Esophagus mucosa (tissue), 1 donor: ENCODE measurements around the gene TCF3. TPM values are rescaled to one million over a fixed set of nuclear protein-coding genes. Genes with fewer than 3 reads are reported as not detected.

Source experiments
- ATAC-seq: fragments of 200-7000 bp; cut with Tn5 transposase; one replicate; pipeline ENCODE4 v1.9.1; 2020
- total RNA-seq: library from RNA; stranded (reverse); gene quantifications from one replicate; pipeline ENCODE4 v1.2.4, GENCODE V29; 2023
- donor health status: DM: yes; HTN: yes; CAD: no.

Gene TCF3
- total RNA-seq, 1 donor from 2014 or later, result 39.5 TPM

DNA sequence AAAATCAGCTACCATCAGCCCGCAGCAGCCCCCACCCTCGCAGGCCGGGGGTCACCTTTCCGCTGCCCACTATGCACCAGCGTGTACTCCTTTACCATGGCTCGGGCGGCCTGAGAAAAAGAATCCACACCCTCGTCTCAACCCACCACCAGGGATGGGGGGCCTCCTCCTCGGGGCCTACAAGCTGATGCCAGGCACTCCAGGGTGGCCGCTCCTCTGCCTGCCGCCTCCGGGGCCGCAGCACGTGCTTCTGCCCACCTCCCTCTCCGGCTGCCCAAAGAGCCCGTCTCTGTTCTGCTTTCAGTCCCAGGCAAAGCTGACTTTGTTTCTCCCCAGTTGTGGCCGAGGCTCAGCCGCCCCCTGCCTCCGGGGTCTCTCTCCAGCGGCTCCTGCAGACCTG, 73.2 kb downstream of the TCF3 start:
- ATAC-seq, result no peak

- no peak for ATAC-seq
Measured at GRCh38 chr19:1577929-1578618, 74.3 kb downstream of the TCF3 start.

GRCh38 chr19:1577090-1577928, 75.1 kb downstream of the TCF3 start:
- ATAC-seq, result peak; percentile 5

GRCh38 chr19:1576242-1577089, 75.9 kb downstream of the TCF3 start:
- ATAC-seq, result peak; percentile 5

DNA sequence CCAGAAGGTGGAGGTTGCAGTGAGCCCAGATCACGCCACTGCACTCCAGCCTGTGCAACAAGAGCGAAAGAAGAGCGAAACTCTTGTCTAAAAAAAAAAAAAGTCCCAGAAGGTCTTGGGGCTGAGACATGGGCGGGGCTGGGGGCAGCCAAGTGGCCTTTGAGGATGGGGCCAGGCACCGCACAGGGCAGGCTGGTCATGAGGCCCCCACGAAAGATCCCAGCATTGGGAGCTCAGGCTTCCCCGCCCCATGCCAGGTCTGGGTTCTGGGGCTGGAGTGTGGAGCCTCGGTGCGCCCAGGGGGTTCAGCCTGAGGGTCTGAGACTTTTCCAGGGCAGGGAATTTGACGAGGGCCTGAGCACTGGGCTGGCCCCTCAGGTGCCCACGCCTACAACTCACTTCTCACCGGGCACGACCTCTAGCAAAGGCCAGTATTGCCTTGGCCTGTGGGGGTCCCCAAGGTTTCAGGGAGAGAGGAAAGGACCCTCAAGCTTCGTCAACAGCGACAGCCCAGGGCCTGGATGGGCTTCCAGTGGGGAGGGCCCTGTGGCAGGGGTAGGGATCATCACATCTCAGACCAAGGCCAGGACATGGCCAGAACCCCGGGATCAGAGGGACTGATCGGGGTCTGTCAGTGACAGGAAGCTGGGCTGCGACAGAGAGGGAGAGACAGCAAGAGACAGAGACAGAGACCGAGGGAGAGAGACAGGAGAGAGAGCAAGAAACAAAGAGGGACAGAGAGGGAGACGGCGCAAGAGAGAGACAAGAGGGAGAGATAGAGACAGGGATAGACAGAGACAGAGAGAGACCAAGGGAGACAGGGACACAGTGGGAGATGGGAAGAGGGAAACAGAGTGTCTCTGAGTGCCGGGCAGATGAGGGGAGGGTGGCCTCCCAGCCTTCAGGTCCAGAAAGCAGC, 76.8 kb downstream of the TCF3 start:
- no peak for ATAC-seq

- ATAC-seq, result no peak
Measured at GRCh38 chr19:1574354-1575136, 77.9 kb downstream of the TCF3 start.

GRCh38 chr19:1572795-1573194, 79.6 kb downstream of the TCF3 start:
- no peak for ATAC-seq

DNA sequence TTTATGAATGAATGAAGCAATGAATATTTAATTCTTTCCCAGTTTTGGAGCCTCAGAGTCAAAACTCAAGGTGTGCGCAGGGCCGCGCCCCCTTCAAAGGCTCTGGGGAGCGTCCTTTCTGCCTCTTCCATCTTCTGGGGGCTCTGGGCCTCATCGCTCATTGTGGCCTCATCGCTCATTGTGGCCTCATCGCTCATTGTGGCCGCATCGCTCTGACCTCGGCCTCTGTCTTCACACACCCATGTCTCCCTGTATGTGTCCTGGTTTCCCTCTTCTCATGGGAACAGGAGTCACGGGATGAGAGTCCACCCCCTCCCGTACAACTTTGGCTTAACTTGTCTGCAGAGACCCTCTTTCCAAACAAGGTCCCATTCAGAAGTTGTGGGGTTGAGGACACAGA, 81.1 kb downstream of the TCF3 start:
- ATAC-seq, result no peak

DNA sequence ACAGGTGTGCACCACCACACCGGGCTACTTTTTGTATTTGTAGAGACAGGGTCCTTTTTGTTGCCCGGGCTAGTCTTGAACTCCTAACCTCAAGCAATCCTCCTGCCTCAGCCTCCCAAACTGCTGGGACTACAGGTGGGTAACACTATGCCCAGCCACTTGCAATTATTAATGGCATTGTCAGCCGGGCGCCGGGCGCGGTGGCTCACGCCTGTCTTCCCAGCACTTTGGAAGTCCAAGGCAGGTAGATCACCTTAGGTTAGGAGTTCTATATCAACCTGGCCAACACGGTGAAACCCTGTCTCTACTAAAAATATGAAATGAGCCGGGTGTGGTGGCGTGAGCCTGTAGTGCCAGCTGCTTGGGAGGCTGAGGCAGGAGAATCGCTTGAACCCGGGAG, 81.6 kb downstream of the TCF3 start:
- ATAC-seq, result no peak

DNA sequence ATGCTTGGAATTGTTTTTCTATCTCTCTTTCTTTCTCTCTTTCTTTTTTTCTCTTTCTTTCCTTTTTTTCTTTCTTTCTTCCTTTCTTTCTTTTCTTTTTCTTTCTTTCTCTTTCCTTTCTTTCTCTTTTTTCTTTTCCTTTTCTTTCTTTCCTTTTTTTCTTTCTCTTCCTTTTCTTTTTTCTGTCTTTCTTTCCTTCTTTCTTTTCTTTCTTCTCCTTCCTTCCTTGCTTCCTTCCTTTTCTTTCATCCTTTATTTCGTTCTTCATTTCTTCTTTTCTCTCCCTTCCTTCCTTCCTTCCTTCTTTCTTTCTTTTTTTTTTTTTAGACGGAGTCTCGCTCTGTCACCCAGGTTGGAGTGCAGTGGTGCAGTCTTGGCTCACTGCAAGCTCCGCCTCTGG, 82.4 kb downstream of the TCF3 start:
- no peak for ATAC-seq

- peak; percentile 86 for ATAC-seq
Measured at GRCh38 chr19:1568320-1569019, 83.9 kb downstream of the TCF3 start, which contains the start of gene MEX3D. Gene MEX3D (minus strand): TSS chr19:1568325. CDS start chr19:1568058, 267 bp downstream.

DNA sequence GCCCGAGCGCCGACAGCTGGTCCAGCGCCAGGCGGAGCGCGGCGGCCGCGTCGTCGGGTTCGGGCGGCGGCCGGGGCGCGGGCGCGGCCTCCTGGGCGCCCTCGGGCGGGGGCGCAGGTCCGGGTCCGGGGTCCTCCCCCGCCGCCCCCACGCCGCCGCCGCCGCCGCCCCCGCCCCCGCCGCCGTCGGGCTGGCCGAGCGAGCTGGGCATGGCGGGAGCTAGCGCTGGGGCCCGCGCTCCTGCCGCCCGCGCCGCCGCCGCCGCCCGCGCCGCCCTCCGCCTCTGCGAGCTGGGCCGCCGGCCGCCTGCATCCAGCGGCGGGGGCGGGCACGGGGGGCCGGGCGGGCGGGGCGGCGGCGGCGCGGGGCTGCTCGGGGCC, 84.6 kb downstream of the TCF3 start:
- ATAC-seq, result no peak

DNA sequence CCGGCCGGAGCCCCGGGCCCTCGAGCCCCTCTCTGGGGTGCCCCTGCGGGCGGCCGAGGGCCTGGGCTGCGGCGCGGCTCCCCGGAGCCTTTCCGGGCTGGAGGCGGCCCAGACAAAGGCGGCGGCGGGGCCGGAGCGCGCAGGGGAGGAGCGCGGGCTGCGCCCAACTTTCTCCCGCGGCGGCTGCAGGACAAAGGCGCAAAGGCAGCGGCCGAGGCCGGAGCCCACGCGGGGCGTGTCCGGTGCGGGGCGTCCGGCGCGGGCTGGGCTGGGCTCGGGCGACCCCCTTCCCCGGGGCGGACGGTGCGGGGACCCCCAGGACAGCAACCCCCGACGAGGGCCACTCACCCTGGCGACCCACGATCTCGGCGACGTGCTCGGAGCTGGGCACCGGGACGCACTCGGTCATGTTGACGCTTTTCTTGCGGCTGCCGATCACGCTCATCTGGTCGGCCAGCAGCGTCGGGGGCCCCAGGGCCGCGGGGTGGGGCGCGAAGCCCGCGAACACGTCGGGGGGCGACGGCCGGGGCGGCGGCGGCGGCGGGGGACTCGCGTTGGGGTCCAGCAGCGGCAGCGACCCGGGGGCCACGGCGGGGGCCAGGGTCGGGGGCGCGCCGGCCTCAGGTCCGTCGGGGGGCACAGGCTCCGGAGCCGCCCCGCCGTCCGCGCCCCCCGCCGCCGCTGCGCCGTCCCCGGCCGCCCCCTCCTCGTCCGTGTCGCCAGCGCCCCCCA, 85.1 kb downstream of the TCF3 start:
- peak; percentile 15 for ATAC-seq

DNA sequence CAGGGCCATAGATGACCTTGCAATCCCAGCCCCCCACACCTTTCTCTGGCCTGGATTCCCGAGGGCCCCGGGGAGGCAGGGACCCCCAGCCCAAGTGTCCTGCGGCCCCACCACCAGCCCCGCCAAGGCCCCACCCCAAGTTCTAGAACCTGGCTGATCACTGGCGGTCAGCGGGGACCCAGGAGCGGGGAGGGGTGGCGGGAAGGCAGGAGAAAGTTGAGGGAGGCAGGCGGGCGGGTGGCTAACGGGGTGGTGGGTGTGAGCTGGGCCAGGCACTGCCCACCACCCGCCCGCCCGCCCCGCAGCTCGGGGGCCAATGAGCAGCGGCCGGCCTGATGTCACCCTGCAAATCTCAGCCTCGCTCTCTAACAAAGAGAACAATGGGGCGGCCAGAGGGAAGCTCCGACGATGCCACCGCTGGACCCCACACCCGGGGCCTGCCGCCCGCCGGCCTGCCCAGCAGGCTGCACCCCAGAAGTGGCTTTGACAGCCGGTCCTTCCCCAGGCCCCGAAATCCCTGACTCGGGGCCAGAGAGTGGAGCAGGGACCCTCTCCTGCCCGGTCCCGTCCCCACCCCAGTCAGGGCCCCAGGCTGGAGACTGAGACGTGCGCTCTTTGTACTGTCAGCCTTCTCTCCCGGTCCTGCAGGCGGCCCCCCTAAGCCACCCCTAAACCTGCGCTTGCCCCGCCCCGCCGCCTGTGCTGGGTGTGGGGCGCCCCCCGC, 85.9 kb downstream of the TCF3 start:
- ATAC-seq, result peak; percentile 24

DNA sequence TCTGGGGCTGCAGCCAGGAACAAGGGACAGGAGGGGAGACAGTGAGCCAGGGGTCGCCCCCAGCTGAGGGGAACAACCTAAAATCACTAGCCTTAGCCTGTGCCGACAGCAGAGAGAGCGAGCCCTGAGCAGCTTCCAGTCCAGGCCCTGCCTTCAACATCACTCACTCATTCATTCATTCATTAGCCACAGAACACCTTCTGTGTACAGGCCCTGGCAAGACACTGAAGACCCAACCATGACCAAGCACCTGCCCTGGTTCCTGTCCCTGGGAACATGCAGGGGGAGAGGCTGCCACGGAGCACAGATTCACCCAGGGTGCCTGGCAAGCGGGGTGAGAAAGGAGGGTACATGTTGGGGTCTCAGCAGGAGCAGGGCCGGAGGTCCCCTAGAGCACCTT, 89.2 kb downstream of the TCF3 start:
- no peak for ATAC-seq

- no peak for ATAC-seq
Measured at GRCh38 chr19:1561236-1561842, 91.1 kb downstream of the TCF3 start.

- no peak for ATAC-seq
Measured at GRCh38 chr19:1560286-1560882, 92.0 kb downstream of the TCF3 start.
